HG03280 (cell line): ENCODE results near the gene TP53INP2.
"Not testable (repeated sequence)": the region's sequence is repeated elsewhere in the genome, so short reads cannot be mapped to it uniquely, and the experiment has no call there.

Source experiments
- ATAC-seq: cut with Tn5 transposase; IDR thresholded peaks from one replicate; pipeline ENCODE4 v1.9.1; 2021; ENCODE audit warnings: mild to moderate bottlenecking, moderate library complexity; ENCODE audit not compliant: unreplicated experiment

Gene TP53INP2

DNA sequence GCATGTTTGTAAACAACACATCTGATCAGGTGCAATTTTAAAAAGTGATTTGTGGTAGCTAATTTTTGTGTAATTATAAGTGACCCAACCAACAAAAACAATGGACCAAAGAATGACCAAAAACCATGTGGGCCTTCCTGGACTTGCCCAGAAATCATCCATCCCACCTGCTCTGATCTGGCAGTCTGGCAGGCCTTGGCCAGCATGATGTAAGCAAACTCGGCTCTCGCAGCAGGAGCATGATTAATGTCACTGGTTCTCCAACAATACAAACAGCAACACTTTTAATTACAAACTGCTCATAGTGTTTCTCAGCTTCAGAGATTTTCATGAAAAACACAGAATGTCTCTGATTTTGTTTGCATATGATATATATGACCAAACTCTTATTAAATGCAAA lies 16.1 kb downstream of the TP53INP2 start:
- ATAC-seq: no peak

GRCh38 chr20:34722560-34722959 lies 18.4 kb downstream of the TP53INP2 start:
- not testable (repeated sequence) for ATAC-seq

DNA sequence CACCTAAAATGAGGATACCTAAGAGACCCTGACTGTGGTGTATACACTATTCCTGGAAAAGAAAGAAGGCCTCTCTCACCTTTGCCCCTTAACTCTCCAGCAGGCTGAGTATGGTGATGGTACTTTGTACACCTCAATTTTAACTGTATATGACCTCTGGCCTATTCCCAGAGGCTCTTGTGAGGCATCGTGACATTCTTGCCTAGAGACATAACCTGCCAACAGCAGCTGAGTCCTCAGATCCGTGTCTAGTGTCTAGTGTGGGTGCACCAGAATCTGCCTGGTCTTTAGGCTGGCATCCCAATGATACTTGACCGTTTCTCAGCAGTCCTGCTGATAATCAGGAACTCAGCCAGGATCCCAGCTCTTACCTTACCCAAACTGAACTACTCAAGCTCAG lies 20.0 kb downstream of the TP53INP2 start:
- ATAC-seq: no peak

DNA sequence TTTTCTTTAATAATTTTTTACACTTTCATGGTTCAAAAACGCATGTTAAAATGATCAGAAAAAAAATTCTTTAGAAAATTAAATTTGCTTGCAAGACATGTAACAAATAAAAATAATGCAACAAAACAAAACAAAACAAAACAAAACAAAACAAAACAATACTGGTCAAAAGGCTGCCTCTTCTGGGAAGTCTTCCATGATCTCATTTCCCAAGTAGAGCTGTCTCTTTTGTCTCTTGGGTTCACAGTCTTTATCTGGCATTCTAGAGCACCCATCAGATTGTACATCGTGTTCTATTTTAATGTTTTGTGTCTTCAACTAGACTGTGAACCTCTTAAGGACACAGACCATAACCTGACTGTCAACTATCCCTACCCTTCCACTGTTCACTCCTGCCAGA lies 25.3 kb downstream of the TP53INP2 start:
- no peak for ATAC-seq

- ATAC-seq: no peak
These were observed 28.4 kb downstream of the TP53INP2 start for GRCh38 chr20:34732523-34732922.

DNA sequence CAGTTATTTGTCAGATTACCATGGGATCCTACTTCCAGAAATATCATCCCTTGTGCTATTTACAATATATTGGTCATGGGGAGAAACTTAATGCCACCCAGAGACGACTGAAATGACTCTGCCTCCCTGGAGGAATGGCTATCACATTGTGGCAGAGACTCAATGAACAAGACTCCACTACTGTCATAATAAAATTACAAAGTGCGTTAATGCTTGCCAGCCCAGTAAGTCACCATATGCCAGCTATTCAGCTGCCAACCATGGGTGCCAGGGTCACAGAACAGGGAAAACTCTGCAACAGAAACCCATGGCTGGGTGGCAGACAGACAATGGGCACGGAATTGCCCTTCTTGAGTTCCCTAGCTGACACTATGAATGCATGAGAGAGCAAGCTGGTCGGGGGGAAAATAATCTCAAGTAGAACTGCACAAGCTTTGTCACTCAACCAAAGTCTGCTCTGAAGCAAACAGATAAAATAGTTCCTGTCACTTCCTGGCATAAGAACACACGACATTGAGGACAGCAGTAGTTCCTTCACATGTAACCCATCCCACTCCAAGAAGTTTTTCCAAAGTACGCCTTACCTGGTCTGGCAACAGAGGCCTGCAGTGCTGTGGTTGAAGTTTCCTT lies 32.1 kb downstream of the TP53INP2 start:
- ATAC-seq: no peak

- ATAC-seq: no peak
These were observed 38.9 kb downstream of the TP53INP2 start for GRCh38 chr20:34743039-34743438.

- ATAC-seq: no peak
These were observed 40.2 kb downstream of the TP53INP2 start for GRCh38 chr20:34744340-34744739.

DNA sequence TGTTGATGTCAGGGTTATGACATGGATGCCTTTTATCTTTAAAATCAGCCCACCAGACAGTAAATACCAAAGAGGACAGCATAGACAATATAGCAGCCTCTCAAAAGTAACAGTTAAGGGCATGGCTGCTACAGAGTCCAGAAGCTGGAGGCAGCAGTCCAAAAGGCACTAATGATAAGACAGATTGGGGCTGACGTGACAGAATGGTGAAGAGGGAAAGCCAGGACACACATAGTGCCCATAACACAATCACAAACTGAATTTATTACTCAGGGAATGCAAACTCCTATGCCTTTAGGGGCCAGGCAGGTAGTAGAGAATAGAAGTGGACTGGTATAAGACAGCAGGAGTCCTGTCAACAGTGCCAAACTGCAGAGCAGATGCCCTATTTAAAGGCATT lies 40.7 kb downstream of the TP53INP2 start:
- no peak for ATAC-seq

GRCh38 chr20:34746674-34747073 lies 42.5 kb downstream of the TP53INP2 start:
- no peak for ATAC-seq

DNA sequence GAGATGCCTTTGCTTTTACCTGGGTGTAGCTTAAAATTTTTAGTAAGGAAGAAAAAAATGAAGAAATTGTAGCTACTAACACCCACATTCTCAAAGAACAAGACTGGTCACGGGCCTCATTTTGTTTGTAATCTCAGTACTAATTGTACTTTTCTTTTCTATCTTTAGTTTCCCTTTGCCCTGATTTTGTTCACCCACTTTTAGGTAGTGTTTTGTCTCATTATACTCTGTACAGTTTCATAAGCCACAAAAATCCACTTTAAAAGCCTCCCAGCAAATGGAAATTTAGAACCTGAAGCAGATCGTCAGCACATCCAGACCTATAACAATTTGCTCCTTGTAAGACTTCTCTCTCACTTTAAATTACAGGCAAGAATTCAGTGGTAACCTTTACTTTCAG lies 43.3 kb downstream of the TP53INP2 start:
- no peak for ATAC-seq

GRCh38 chr20:34748709-34749108 lies 44.6 kb downstream of the TP53INP2 start:
- no peak for ATAC-seq

- no peak for ATAC-seq
These were observed 46.3 kb downstream of the TP53INP2 start for GRCh38 chr20:34750484-34750883.

GRCh38 chr20:34751453-34751852 lies 47.3 kb downstream of the TP53INP2 start:
- no peak for ATAC-seq

DNA sequence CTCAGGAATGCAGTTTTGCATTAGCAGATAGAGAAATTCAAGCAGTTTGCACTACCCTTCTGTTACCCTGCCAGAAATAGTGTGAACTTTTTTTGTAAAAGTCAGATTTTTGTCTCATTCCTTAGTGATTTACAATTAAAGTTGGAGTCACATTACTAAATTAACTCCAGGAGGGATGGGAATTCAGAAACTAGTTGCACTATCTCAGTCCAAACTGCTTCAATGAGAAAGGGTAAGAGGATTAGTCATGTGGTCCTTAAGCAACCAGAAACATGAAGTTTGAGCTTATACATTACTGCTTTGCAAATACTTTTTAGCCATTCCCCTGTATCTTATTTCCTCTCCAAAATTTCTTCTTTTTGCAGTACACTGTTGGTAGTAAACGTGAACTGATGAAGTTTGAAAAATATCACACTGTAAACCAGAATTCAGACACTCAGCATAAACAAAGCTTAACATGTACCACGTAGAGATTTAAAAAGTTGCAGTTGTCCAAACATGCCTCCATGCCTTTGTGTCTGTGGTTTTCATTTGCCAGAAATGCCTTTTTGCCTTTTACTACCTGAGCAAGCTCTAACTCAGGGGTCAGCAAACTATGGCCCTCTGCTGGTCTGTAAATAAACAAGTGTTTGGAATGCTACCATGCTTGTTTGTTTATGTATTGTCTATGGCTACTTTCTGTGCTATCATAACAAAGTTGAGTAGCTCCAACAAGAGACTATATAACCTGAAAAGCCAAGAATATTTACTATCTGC lies 49.7 kb downstream of the TP53INP2 start:
- ATAC-seq: no peak

GRCh38 chr20:34754611-34755010 lies 50.5 kb downstream of the TP53INP2 start:
- no peak for ATAC-seq

DNA sequence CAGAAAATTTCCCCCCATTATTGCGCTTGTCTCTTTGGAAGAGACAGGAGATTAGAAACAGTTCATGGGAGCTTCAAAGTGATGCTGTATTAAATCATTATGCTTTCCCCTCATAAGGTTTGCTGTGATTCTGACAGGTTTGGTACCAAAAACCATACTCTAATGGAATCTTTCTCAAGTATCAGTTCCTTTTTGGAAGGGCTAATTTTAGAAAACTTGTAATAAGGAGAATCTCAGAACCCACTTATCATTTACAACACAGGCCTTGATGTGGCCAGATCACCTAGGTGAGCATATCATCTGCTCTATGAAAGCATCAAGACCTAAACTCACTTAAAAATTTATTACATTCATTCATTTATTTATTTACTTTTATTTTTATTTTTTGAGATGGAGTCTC lies 51.2 kb downstream of the TP53INP2 start:
- ATAC-seq: no peak

- no peak for ATAC-seq
These were observed 57.9 kb downstream of the TP53INP2 start for GRCh38 chr20:34762031-34762555.
